A549 treated with DMSO at 1 μM for 4 hours (cell line): ENCODE results near the gene RSPH10B2. TPM values are rescaled to one million over a fixed set of nuclear protein-coding genes. Genes with fewer than 3 reads are reported as not detected.

Source experiments
- total RNA-seq: library from RNA; stranded (reverse); fragments of 200-300 nt; extraction: Qiagen RNA extraction; gene quantifications from 5 replicates; pipeline ENCODE4 v1.2.3, GENCODE V29; 2022; ENCODE audit warnings: low read depth

Gene RSPH10B2
- 0.28 to 0.32 TPM in 2 of 5 replicates, not detected in the others for total RNA-seq

GRCh38 chr7:6753964-6754363 lies at the start of gene RSPH10B2:
Gene RSPH10B2, plus strand, starts transcription at chr7:6754103. Its CDS starts 3,575 bp downstream, at chr7:6757678.

GRCh38 chr7:6706666-6707407 lies 47.1 kb upstream of the RSPH10B2 start, which contains the start of gene ZNF12:
Gene ZNF12, minus strand, starts transcription at chr7:6706947. Its CDS starts 1,774 bp downstream, at chr7:6705173.

DNA sequence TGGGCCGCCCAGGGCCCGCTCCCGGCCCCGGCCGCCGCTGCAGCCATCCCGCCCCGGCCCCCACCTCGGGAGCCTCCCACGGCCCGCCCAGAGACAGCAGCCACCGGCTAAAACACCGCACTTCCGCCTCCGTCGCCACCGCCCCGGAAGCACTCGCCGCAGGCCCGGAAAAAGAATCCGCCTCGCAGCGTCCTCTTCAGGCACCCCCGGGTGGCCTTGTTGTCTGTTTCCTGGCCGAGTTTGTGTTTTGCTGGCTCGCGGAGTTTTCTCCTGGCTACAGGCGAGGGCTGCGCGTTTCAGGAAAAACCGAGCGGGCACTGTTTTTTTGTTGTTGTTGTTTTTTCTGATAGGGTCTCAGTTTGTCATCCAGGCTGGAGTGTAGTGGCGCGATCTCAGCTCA lies 72.2 kb downstream of the RSPH10B2 start, which contains the start of gene CCZ1B:
Gene CCZ1B, minus strand, starts transcription at position 125 of the 400 bp plus-strand sequence. Its CDS starts 78 bp downstream, at position 47.

Other genes with a start within 250 kb of the RSPH10B2 start
- 0.02 to 0.05 TPM in 2 of 5 replicates, not detected in the others for gene GRID2IP, start 202.6 kb upstream of the RSPH10B2 start, total RNA-seq
- 47.8 to 51.5 TPM (median 49.9 TPM) in 5 replicates for gene ZDHHC4, start 176.6 kb upstream of the RSPH10B2 start, total RNA-seq
- 22.3 to 28.1 TPM (median 26.0 TPM) in 5 replicates for gene INTS15, start 164.1 kb upstream of the RSPH10B2 start, total RNA-seq
- gene ZNF853, start 138.5 kb upstream of the RSPH10B2 start, total RNA-seq, result 1.9 to 3.0 TPM (median 2.3 TPM) in 5 replicates
- 12.9 to 15.2 TPM (median 13.1 TPM) in 5 replicates for gene ZNF316, start 116.8 kb upstream of the RSPH10B2 start, total RNA-seq
- gene ZNF12, start 47.2 kb upstream of the RSPH10B2 start, total RNA-seq, result 9.4 to 13.2 TPM (median 10.7 TPM) in 5 replicates
- 18.3 to 26.4 TPM (median 25.2 TPM) in 5 replicates for gene CCZ1B, start 72.2 kb downstream of the RSPH10B2 start, total RNA-seq